ENCODE data around the gene HERC2. TPM values are rescaled to one million over a fixed set of nuclear protein-coding genes. Genes with fewer than 3 reads are reported as not detected.

The HERC2 gene
- total and polyA plus RNA-seq, 4 donors: 21.7 to 70.8 (median 47.5) TPM

- peak overlapping the region; percentile 48 to 97 for H3K27ac ChIP-seq (ENCODE audit: low read depth in 1 of 2, low read length in 2 of 2)
- peak overlapping the region; percentile 12 to 38 for H3K4me3 ChIP-seq (ENCODE audit: low read length in 2 of 2)
- H3K9me3 ChIP-seq (ENCODE audit: control insufficient read depth, low read length): no peaks in the 10 kb centered on the region
- WGBS, 2 donors: 1% methylated on average over 67 to 72 of the region's 72 CpGs
- intact Hi-C loops (cut with DNase I): loop anchor here in 1 of 2 donors (2.0 kb wide), 1 partner anchor 14 kb away; no protein-coding TSS in a partner anchor
- no peaks in the 10 kb centered on the region for H3K36me3 ChIP-seq (ENCODE audit: control insufficient read depth in 1 of 2, insufficient read depth in 2 of 2, low read length in 1 of 2)
- no peak for ATAC-seq (ENCODE audit: low FRiP score)
- DNase-seq: peak in 1 of 2 donors; percentile 83
- no peaks in the 10 kb centered on the region for H3K4me1 ChIP-seq (ENCODE audit: control insufficient read depth in 1 of 2, insufficient read depth in 2 of 2, low read length in 2 of 2)
- no peaks in the 10 kb centered on the region for H3K27me3 ChIP-seq (ENCODE audit: control insufficient read depth in 1 of 2, insufficient read depth in 2 of 2, low read length in 1 of 2)
These were observed 225.1 kb downstream of the HERC2 start for GRCh38 chr15:28096670-28097431.

- H3K27me3 ChIP-seq (ENCODE audit: control insufficient read depth in 1 of 2, insufficient read depth in 2 of 2, low read length in 1 of 2): no peaks in the 10 kb centered on the region
- H3K36me3 ChIP-seq (ENCODE audit: control insufficient read depth in 1 of 2, insufficient read depth in 2 of 2, low read length in 1 of 2): no peaks in the 10 kb centered on the region
- WGBS, 2 donors: 0% methylated on average over 13 of the region's 13 CpGs
- no peaks in the 10 kb centered on the region for H3K9me3 ChIP-seq (ENCODE audit: control insufficient read depth, low read length)
- DNase-seq: no peak
- H3K4me3 ChIP-seq (ENCODE audit: low read length in 2 of 2): peak overlapping the region; percentile 12 to 38
- no peaks in the 10 kb centered on the region for H3K4me1 ChIP-seq (ENCODE audit: control insufficient read depth in 1 of 2, insufficient read depth in 2 of 2, low read length in 2 of 2)
- peak overlapping the region; percentile 48 to 97 for H3K27ac ChIP-seq (ENCODE audit: low read depth in 1 of 2, low read length in 2 of 2)
- intact Hi-C loops (cut with DNase I): loop anchor here in 1 of 2 donors (2.0 kb wide), 1 partner anchor 14 kb away; no protein-coding TSS in a partner anchor
- no peak for ATAC-seq (ENCODE audit: low FRiP score)
These were observed 225.6 kb downstream of the HERC2 start for GRCh38 chr15:28096411-28096669.

GRCh38 chr15:28094732-28095521, 227.1 kb downstream of the HERC2 start:
- intact Hi-C loops (cut with DNase I): no loop called here
- peak overlapping the region; percentile 76 to 97 for H3K27ac ChIP-seq (ENCODE audit: low read depth in 1 of 2, low read length in 2 of 2)
- no peaks in the 10 kb centered on the region for H3K36me3 ChIP-seq (ENCODE audit: control insufficient read depth in 1 of 2, insufficient read depth in 2 of 2, low read length in 1 of 2)
- H3K4me1 ChIP-seq (ENCODE audit: control insufficient read depth in 1 of 2, insufficient read depth in 2 of 2, low read length in 2 of 2): no peaks in the 10 kb centered on the region
- DNase-seq: peak in 1 of 2 donors; percentile 72
- H3K9me3 ChIP-seq (ENCODE audit: control insufficient read depth, low read length): no peaks in the 10 kb centered on the region
- no peaks in the 10 kb centered on the region for H3K27me3 ChIP-seq (ENCODE audit: control insufficient read depth in 1 of 2, insufficient read depth in 2 of 2, low read length in 1 of 2)
- peak; percentile 49 for ATAC-seq (ENCODE audit: low FRiP score)
- 3 to 4% methylated on average over 66 to 76 of the region's 76 CpGs for WGBS, 2 donors
- H3K4me3 ChIP-seq (ENCODE audit: low read length in 2 of 2): peak overlapping the region in 1 of 2 donors; percentile 28

GRCh38 chr15:28093752-28094535, 228.0 kb downstream of the HERC2 start:
- Histone ChIP-seq H3K9me3 (ENCODE audit: control insufficient read depth, low read length) (no peaks in the 10 kb centered on the region), H3K27ac (ENCODE audit: low read depth in 1 of 2, low read length in 2 of 2) (peak overlapping the region; percentile 3 to 76), H3K27me3 (ENCODE audit: control insufficient read depth in 1 of 2, insufficient read depth in 2 of 2, low read length in 1 of 2) (no peaks in the 10 kb centered on the region), H3K4me3 (ENCODE audit: low read length in 2 of 2) (no peak overlapping the region), H3K4me1 (ENCODE audit: control insufficient read depth in 1 of 2, insufficient read depth in 2 of 2, low read length in 2 of 2) (no peaks in the 10 kb centered on the region), H3K36me3 (ENCODE audit: control insufficient read depth in 1 of 2, insufficient read depth in 2 of 2, low read length in 1 of 2) (no peaks in the 10 kb centered on the region)
- peak in 1 of 2 donors; percentile 44 for DNase-seq
- intact Hi-C loops (cut with DNase I): no loop called here
- ATAC-seq (ENCODE audit: low FRiP score): no peak
- WGBS, 2 donors: 73 to 78% methylated on average over 19 to 20 of the region's 20 CpGs

GRCh38 chr15:28091313-28091712, 230.7 kb downstream of the HERC2 start:
- no peak overlapping the region for H3K4me3 ChIP-seq (ENCODE audit: low read length in 2 of 2)
- H3K27ac ChIP-seq (ENCODE audit: low read depth in 1 of 2, low read length in 2 of 2): no peak overlapping the region
- H3K27me3 ChIP-seq (ENCODE audit: control insufficient read depth in 1 of 2, insufficient read depth in 2 of 2, low read length in 1 of 2): no peaks in the 10 kb centered on the region
- DNase-seq (no peak), ATAC-seq (ENCODE audit: low FRiP score) (no peak)
- intact Hi-C loops (cut with DNase I): no loop called here
- H3K9me3 ChIP-seq (ENCODE audit: control insufficient read depth, low read length): no peaks in the 10 kb centered on the region
- no peaks in the 10 kb centered on the region for H3K36me3 ChIP-seq (ENCODE audit: control insufficient read depth in 1 of 2, insufficient read depth in 2 of 2, low read length in 1 of 2)
- no peaks in the 10 kb centered on the region for H3K4me1 ChIP-seq (ENCODE audit: control insufficient read depth in 1 of 2, insufficient read depth in 2 of 2, low read length in 2 of 2)
- WGBS, 2 donors: 62 to 94% methylated on average over 2 of the region's 2 CpGs

- peak in 1 of 2 donors; percentile 66 for DNase-seq
- WGBS, 2 donors: 32 to 35% methylated on average over 2 of the region's 2 CpGs
- Histone ChIP-seq H3K9me3 (ENCODE audit: control insufficient read depth, low read length) (no peaks in the 10 kb centered on the region), H3K4me1 (ENCODE audit: control insufficient read depth in 1 of 2, insufficient read depth in 2 of 2, low read length in 2 of 2) (no peaks in the 10 kb centered on the region), H3K4me3 (ENCODE audit: low read length in 2 of 2) (no peak overlapping the region), H3K27ac (ENCODE audit: low read depth in 1 of 2, low read length in 2 of 2) (no peak overlapping the region), H3K36me3 (ENCODE audit: control insufficient read depth in 1 of 2, insufficient read depth in 2 of 2, low read length in 1 of 2) (no peaks in the 10 kb centered on the region), H3K27me3 (ENCODE audit: control insufficient read depth in 1 of 2, insufficient read depth in 2 of 2, low read length in 1 of 2) (no peaks in the 10 kb centered on the region)
- intact Hi-C loops (cut with DNase I): loop anchor here in 1 of 2 donors (2.0 kb wide), 1 partner anchor 37 kb away; no protein-coding TSS in a partner anchor
- peak; percentile 89 for ATAC-seq (ENCODE audit: low FRiP score)
These were observed 235.7 kb downstream of the HERC2 start for GRCh38 chr15:28086175-28086703.

GRCh38 chr15:28085489-28086174, 236.3 kb downstream of the HERC2 start:
- ATAC-seq (ENCODE audit: low FRiP score) (no peak), DNase-seq (no peak)
- no peaks in the 10 kb centered on the region for H3K36me3 ChIP-seq (ENCODE audit: control insufficient read depth in 1 of 2, insufficient read depth in 2 of 2, low read length in 1 of 2)
- no peaks in the 10 kb centered on the region for H3K4me1 ChIP-seq (ENCODE audit: control insufficient read depth in 1 of 2, insufficient read depth in 2 of 2, low read length in 2 of 2)
- no peak overlapping the region for H3K27ac ChIP-seq (ENCODE audit: low read depth in 1 of 2, low read length in 2 of 2)
- no peaks in the 10 kb centered on the region for H3K9me3 ChIP-seq (ENCODE audit: control insufficient read depth, low read length)
- 60 to 64% methylated on average over 4 of the region's 4 CpGs for WGBS, 2 donors
- intact Hi-C loops (cut with DNase I): loop anchor here (2.0 kb wide), 2 partner anchors 37 to 39 kb away; no protein-coding TSS in a partner anchor
- no peaks in the 10 kb centered on the region for H3K27me3 ChIP-seq (ENCODE audit: control insufficient read depth in 1 of 2, insufficient read depth in 2 of 2, low read length in 1 of 2)
- H3K4me3 ChIP-seq (ENCODE audit: low read length in 2 of 2): no peak overlapping the region

GRCh38 chr15:28084547-28084946, 237.4 kb downstream of the HERC2 start:
- WGBS, 2 donors: 83 to 84% methylated on average over 3 of the region's 3 CpGs
- intact Hi-C loops (cut with DNase I): loop anchor here in 1 of 2 donors (2.0 kb wide), 1 partner anchor 40 kb away; no protein-coding TSS in a partner anchor
- DNase-seq: no peak
- no peaks in the 10 kb centered on the region for H3K9me3 ChIP-seq (ENCODE audit: control insufficient read depth, low read length)
- no peaks in the 10 kb centered on the region for H3K4me1 ChIP-seq (ENCODE audit: control insufficient read depth in 1 of 2, insufficient read depth in 2 of 2, low read length in 2 of 2)
- no peak for ATAC-seq (ENCODE audit: low FRiP score)
- H3K27ac ChIP-seq (ENCODE audit: low read depth in 1 of 2, low read length in 2 of 2): no peak overlapping the region
- H3K36me3 ChIP-seq (ENCODE audit: control insufficient read depth in 1 of 2, insufficient read depth in 2 of 2, low read length in 1 of 2): peaks cover 0 to 2% of the 10 kb centered on the region in 2 donors
- no peaks in the 10 kb centered on the region for H3K27me3 ChIP-seq (ENCODE audit: control insufficient read depth in 1 of 2, insufficient read depth in 2 of 2, low read length in 1 of 2)
- H3K4me3 ChIP-seq (ENCODE audit: low read length in 2 of 2): no peak overlapping the region

Data from aorta (tissue), 5 donors.